GM18519 (cell line): ENCODE data around the gene LDLRAD3.

Experiments used
- ATAC-seq: cut with Tn5 transposase; IDR thresholded peaks from one replicate; pipeline ENCODE4 v1.9.1; 2021; ENCODE audit warnings: mild to moderate bottlenecking, moderate library complexity; ENCODE audit not compliant: unreplicated experiment, low FRiP score

The LDLRAD3 gene

GRCh38 chr11:36066891-36067290 is 123.0 kb downstream of the LDLRAD3 start:
- ATAC-seq = no peak

- no peak for ATAC-seq
These were observed 125.8 kb downstream of the LDLRAD3 start for GRCh38 chr11:36069576-36070212.

GRCh38 chr11:36070213-36070953 is 126.5 kb downstream of the LDLRAD3 start:
- no peak for ATAC-seq

- ATAC-seq = no peak
These were observed 127.1 kb downstream of the LDLRAD3 start for GRCh38 chr11:36070954-36071330.

GRCh38 chr11:36071917-36072500 is 128.1 kb downstream of the LDLRAD3 start:
- no peak for ATAC-seq

GRCh38 chr11:36073411-36074203 is 129.7 kb downstream of the LDLRAD3 start:
- ATAC-seq = no peak

- ATAC-seq = no peak
These were observed 131.1 kb downstream of the LDLRAD3 start for GRCh38 chr11:36074941-36075431.

- ATAC-seq = no peak
These were observed 133.5 kb downstream of the LDLRAD3 start for GRCh38 chr11:36077368-36077767.

GRCh38 chr11:36077886-36078685 is 134.2 kb downstream of the LDLRAD3 start:
- no peak for ATAC-seq

- no peak for ATAC-seq
These were observed 134.8 kb downstream of the LDLRAD3 start for GRCh38 chr11:36078686-36079055.

GRCh38 chr11:36079878-36080675 is 136.2 kb downstream of the LDLRAD3 start:
- no peak for ATAC-seq

GRCh38 chr11:36081274-36081945 is 137.5 kb downstream of the LDLRAD3 start:
- no peak for ATAC-seq

- no peak for ATAC-seq
These were observed 142.5 kb downstream of the LDLRAD3 start for GRCh38 chr11:36086366-36086765.

- no peak for ATAC-seq
These were observed 144.6 kb downstream of the LDLRAD3 start for GRCh38 chr11:36088266-36088972.

GRCh38 chr11:36089920-36090319 is 146.1 kb downstream of the LDLRAD3 start:
- no peak for ATAC-seq

- no peak for ATAC-seq
These were observed 146.7 kb downstream of the LDLRAD3 start for GRCh38 chr11:36090356-36091109.

- ATAC-seq = no peak
These were observed 147.5 kb downstream of the LDLRAD3 start for GRCh38 chr11:36091256-36091811.
